HepG2 (cell line): ENCODE measurements around the gene FAM210A. TPM values are rescaled to one million over a fixed set of nuclear protein-coding genes. Genes with fewer than 3 reads are reported as not detected.

Experiments
- ATAC-seq: fragments of 200-7000 bp; cut with Tn5 transposase; 3 replicates; pipeline ENCODE4 v1.9.1; 2020; ENCODE audit warnings: mild to moderate bottlenecking, moderate library complexity
- BruUV-seq: library from RNA; stranded (reverse); fragments of 400-500 nt; replicated peaks from 2 replicates; lab custom pipeline; 2021; lab: Mats Ljungman, UMichigan
- CTCF ChIA-PET: fragments of 300-600 bp; formaldehyde crosslinking; extraction: SDS; loops from one replicate; lab custom pipeline; 2021; ENCODE audit warnings: low total read pairs, inconsistent platforms, low intra/inter-chr PET ratio; lab: Yijun Ruan, JAX
- POLR2A ChIA-PET: fragments of 350-600 bp; sonication (Branson Sonifier 250); formaldehyde crosslinking; loops from one replicate; lab custom pipeline; 2020; ENCODE audit warnings: antibody characterized with exemption, inconsistent platforms; lab: Yijun Ruan, JAX
- DNase-seq: peaks from one replicate; pipeline ENCODE4 v3.0.0-alpha.2; 2015; ENCODE audit warnings: low spot score
- FAIRE-seq: peaks from 3 replicates; lab custom pipeline; 2011; peaks lifted over from hg19 to GRCh38; lab: Jason Lieb, UNC
- H2AFZ ChIP-seq: one replicate; pipeline ENCODE4 v1.6.1; 2011; ENCODE audit warnings: low read length, inconsistent platforms
- H3K27ac ChIP-seq: fragments of 300-600 bp; 3 replicates; pipeline ENCODE4 v1.8.0; 2011; ENCODE audit warnings: mixed run types, mild to moderate bottlenecking, mixed read lengths, low read length, inconsistent platforms; ENCODE audit not compliant: insufficient read depth; ENCODE audit errors: extremely low read length
- H3K27me3 ChIP-seq, 2 experiments: fragments of 200-600 bp in 1 of 2; 2 replicates in 1 of 2; 3 replicates in 1 of 2; pipeline versions ENCODE4 v1.6.0 to v1.8.0; 2011; ENCODE audit warnings: low read length in 2 of 2, mild to moderate bottlenecking in 2 of 2, moderate library complexity in 2 of 2, inconsistent platforms in 1 of 2; ENCODE audit not compliant: insufficient read depth in 2 of 2, control insufficient read depth in 1 of 2
- H3K36me3 ChIP-seq, 2 experiments: fragments of 200-600 bp in 1 of 2; replicated peaks in 1 of 2; 2 replicates in 1 of 2; 3 replicates in 1 of 2; pipeline versions ENCODE4 v1.5.1 to v1.8.0; 2011; ENCODE audit warnings: low read length in 2 of 2, inconsistent platforms in 1 of 2; ENCODE audit not compliant: insufficient read depth in 2 of 2, control insufficient read depth in 1 of 2
- H3K4me1 ChIP-seq: 2 replicates; pipeline ENCODE4 v1.5.1; 2012; ENCODE audit warnings: low read length, inconsistent platforms; ENCODE audit not compliant: insufficient read depth
- H3K4me2 ChIP-seq: 2 replicates; pipeline ENCODE4 v1.6.0; 2011; ENCODE audit warnings: low read depth, low read length, inconsistent platforms
- H3K4me3 ChIP-seq, 3 experiments: fragments of 200-600 bp in 1 of 3; sonication (generic), shearing (Covaris generic) in 1 of 3; replicated peaks in 1 of 3; 2 replicates each; pipeline ENCODE4 v1.5.1; 2011 to 2016; ENCODE audit warnings: low read length in 3 of 3, inconsistent platforms in 2 of 3, low read depth in 2 of 3, mild to moderate bottlenecking in 2 of 3, control low read depth in 1 of 3, mixed read lengths in 1 of 3; ENCODE audit not compliant: insufficient read depth in 1 of 3
- H3K79me2 ChIP-seq: one replicate; pipeline ENCODE4 v1.6.1; 2011; ENCODE audit warnings: low read length, inconsistent platforms; ENCODE audit not compliant: insufficient read depth
- H3K9ac ChIP-seq: 2 replicates; pipeline ENCODE4 v1.6.0; 2011; ENCODE audit warnings: mild to moderate bottlenecking, low read depth, low read length, inconsistent platforms; ENCODE audit not compliant: insufficient read depth
- H3K9me3 ChIP-seq: 2 replicates; pipeline ENCODE4 v1.5.1; 2012; ENCODE audit warnings: mild to moderate bottlenecking, low read length
- H4K20me1 ChIP-seq: 2 replicates; pipeline ENCODE4 v1.6.0; 2011; ENCODE audit warnings: inconsistent platforms, mild to moderate bottlenecking, low read length, moderate library complexity; ENCODE audit not compliant: insufficient read depth
- ASH2L ChIP-seq: fragments of 300-600, 200-600 bp; sonication (generic); IDR thresholded peaks from 2 replicates; pipeline ENCODE4 v1.7.0; 2017; ENCODE audit warnings: low read depth, mild to moderate bottlenecking, moderate library complexity, mixed read lengths, low read length; ENCODE audit not compliant: insufficient read length
- ATF3 ChIP-seq: sonication (generic); formaldehyde crosslinking; IDR thresholded peaks from 2 replicates; pipeline ENCODE4 v1.4.0; 2020; ENCODE audit warnings: missing genetic modification reagents
- HOXA5 ChIP-seq: sonication (generic); formaldehyde crosslinking; IDR thresholded peaks from 2 replicates; pipeline ENCODE4 v1.4.0; 2020; ENCODE audit warnings: missing genetic modification reagents
- IKZF1 ChIP-seq: fragments of 450-650 bp; IDR thresholded peaks from 2 replicates; pipeline ENCODE4 v1.7.1; 2016
- KDM2A ChIP-seq: sonication (generic); formaldehyde crosslinking; IDR thresholded peaks from 2 replicates; pipeline ENCODE4 v1.4.0; 2020; ENCODE audit warnings: low read depth, missing genetic modification reagents, borderline replicate concordance
- MBD4 ChIP-seq: IDR thresholded peaks from 2 replicates; pipeline ENCODE4 v1.6.1; 2012; ENCODE audit warnings: low read length, inconsistent platforms, borderline replicate concordance
- MEIS2 ChIP-seq: sonication (generic); formaldehyde crosslinking; IDR thresholded peaks from 2 replicates; pipeline ENCODE4 v1.9.0; 2021; ENCODE audit warnings: mild to moderate bottlenecking, missing genetic modification reagents
- MTA1 ChIP-seq: sonication (generic); formaldehyde crosslinking; IDR thresholded peaks from 2 replicates; pipeline ENCODE4 v1.4.0; 2020; ENCODE audit warnings: missing genetic modification reagents, mild to moderate bottlenecking, borderline replicate concordance
- NCOR1 ChIP-seq: fragments of 200-600 bp; sonication (generic); IDR thresholded peaks from 2 replicates; pipeline ENCODE4 v1.7.0; 2017; ENCODE audit warnings: antibody characterized with exemption, low read length, borderline replicate concordance
- NONO ChIP-seq, 2 experiments: fragments of 450-650 bp in 1 of 2; sonication (generic) in 1 of 2; formaldehyde crosslinking in 1 of 2; IDR thresholded peaks in 1 of 2; conservative IDR thresholded peaks in 1 of 2; 2 replicates each; pipeline versions ENCODE4 v1.6.1 to v1.8.0; 2017 to 2022; ENCODE audit warnings: mild to moderate bottlenecking in 1 of 2, missing genetic modification reagents in 1 of 2, moderate library complexity in 1 of 2
- RFX3 ChIP-seq: IDR thresholded peaks from 2 replicates; pipeline ENCODE4 v1.6.1; 2016; ENCODE audit warnings: missing biosample characterization, missing genetic modification reagents
- ZBTB8A ChIP-seq: sonication (generic); formaldehyde crosslinking; IDR thresholded peaks from 2 replicates; pipeline ENCODE4 v1.4.0; 2020; ENCODE audit warnings: mild to moderate bottlenecking, low read depth, missing genetic modification reagents, borderline replicate concordance
- ZNF17 ChIP-seq: sonication (generic); formaldehyde crosslinking; IDR thresholded peaks from 2 replicates; pipeline ENCODE4 v1.5.0; 2020; ENCODE audit warnings: mild to moderate bottlenecking, missing genetic modification reagents
- ZNF317 ChIP-seq: sonication (generic); formaldehyde crosslinking; IDR thresholded peaks from 2 replicates; pipeline ENCODE4 v1.5.0; 2020; ENCODE audit warnings: mild to moderate bottlenecking, missing genetic modification reagents
- ZNF569 ChIP-seq: sonication (generic); formaldehyde crosslinking; IDR thresholded peaks from 2 replicates; pipeline ENCODE4 v1.5.0; 2020; ENCODE audit warnings: mild to moderate bottlenecking, missing genetic modification reagents, moderate library complexity, borderline replicate concordance
- ZNF639 ChIP-seq: conservative IDR thresholded peaks from 2 replicates; pipeline ENCODE4 v1.6.1; 2018; ENCODE audit warnings: missing genetic modification reagents
- ZNF839 ChIP-seq: sonication (generic); formaldehyde crosslinking; IDR thresholded peaks from 2 replicates; pipeline ENCODE4 v1.4.0; 2020; ENCODE audit warnings: missing genetic modification reagents, mild to moderate bottlenecking, borderline replicate concordance
- ZNF883 ChIP-seq: sonication (generic); formaldehyde crosslinking; IDR thresholded peaks from 2 replicates; pipeline ENCODE4 v1.5.1; 2020; ENCODE audit warnings: mild to moderate bottlenecking, missing genetic modification reagents; ENCODE audit errors: not compliant biosample characterization
- ZXDC ChIP-seq: sonication (generic); formaldehyde crosslinking; IDR thresholded peaks from 2 replicates; pipeline ENCODE4 v1.5.0; 2020; ENCODE audit warnings: mild to moderate bottlenecking, missing genetic modification reagents
- WGBS: methylation state at CpG from one replicate; pipeline ENCODE4 v1.1.6; 2017; ENCODE audit warnings: low lambda C conversion rate; 5-methylcytosine and 5-hydroxymethylcytosine counted together
- in situ Hi-C: cut with HindIII; loops from 2 replicates; pipeline ENCODE4 v1.10.0; 2017; ENCODE audit warnings: low pct_unique_long_range_greater_than_20kb; ENCODE audit not compliant: extremely low pct_ligation_motif_present
- intact Hi-C: fragments of 100-400 bp; cut with micrococcal nuclease; formaldehyde crosslinking; loops from one replicate; pipeline ENCODE4 v1.10.0; 2022; ENCODE audit not compliant: unreplicated experiment
- polyA plus RNA-seq, 8 experiments: library from polyadenylated mRNA; depleted of rRNA in 3 of 8; stranded (reverse) in 7 of 8; unstranded in 1 of 8; fragments of >200 nt; fragmentation: Illumina TruSeq in 4 of 8; extraction: Trizol in 4 of 8; gene quantifications; 2 replicates each; pipeline versions ENCODE4 v1.2.1 to v1.2.3, GENCODE V29; 2011 to 2016; ENCODE audit warnings: low read depth in 4 of 8, missing spikeins in 1 of 8, mixed read lengths in 1 of 8; ENCODE audit not compliant: insufficient read depth in 1 of 8
- total RNA-seq, 5 experiments: library from RNA; depleted of rRNA; stranded (reverse); fragments of >200 nt; fragmentation: Illumina TruSeq; extraction: Trizol; gene quantifications; 2 replicates each; pipeline ENCODE4 v1.2.3, GENCODE V29; 2016; ENCODE audit warnings: low read depth in 1 of 5

Gene FAM210A
- total and polyA plus RNA-seq, 2 of the 13 experiments (the other 11 are each of a cell fraction or from before 2014, with no cell fraction given): 33.2 to 37.5 TPM

GRCh38 chr18:13616041-13616440, 110.3 kb downstream of the FAM210A start:
- H3K79me2 ChIP-seq: no peaks in the 10 kb centered on the region
- 83% methylated on average over 4 of the region's 5 CpGs for WGBS
- FAIRE-seq: no peak
- H3K27me3 ChIP-seq: no peaks in the 10 kb centered on the region
- TF ChIP-seq MTA1 (CRISPR knock-in tag) (no peak), MEIS2 (CRISPR knock-in tag) (no peak), ZNF569 (CRISPR knock-in tag) (no peak), KDM2A (CRISPR knock-in tag) (no peak), MBD4 (no peak), HOXA5 (CRISPR knock-in tag) (no peak), ZNF839 (CRISPR knock-in tag) (no peak), ZNF317 (CRISPR knock-in tag) (no peak), ZNF17 (CRISPR knock-in tag) (no peak), ZNF883 (no peak), ASH2L (no peak), RFX3 (CRISPR knock-in tag) (no peak), NONO (IDR thresholded peaks at IDR 0.05) (no peak), NONO (CRISPR knock-in tag; conservative IDR thresholded peaks at IDR 0.05) (no peak), ZBTB8A (CRISPR knock-in tag) (no peak), NCOR1 (no peak), ATF3 (CRISPR knock-in tag) (no peak), IKZF1 (no peak), ZXDC (no peak), ZNF639 (no peak)
- TF ChIP-seq, all 625 proteins: peak for 0
- H3K4me2 ChIP-seq: no peak overlapping the region
- ChIA-PET CTCF (no interaction called here), POLR2A (no interaction called here)
- intact Hi-C loops: no loop called here
- H4K20me1 ChIP-seq: no peaks in the 10 kb centered on the region
- no peaks in the 10 kb centered on the region for H3K36me3 ChIP-seq
- H3K9ac ChIP-seq: no peak overlapping the region
- ATAC-seq (no peak), DNase-seq (no peak)
- H2AFZ ChIP-seq: no peak overlapping the region
- no peak overlapping the region for H3K27ac ChIP-seq
- no TSS peak for BruUV-seq
- H3K4me1 ChIP-seq: peaks cover 8% of the 10 kb centered on the region; the same call in 1 of the 2 replicates
- H3K9me3 ChIP-seq: no peaks in the 10 kb centered on the region
- no peak overlapping the region for H3K4me3 ChIP-seq
- in situ Hi-C loops: no loop called here
